NCI-H345 treated with DMSO at 0.1 percent for 48 hours (cell line): ENCODE data around the gene TBPL1.
"Not testable (repeated sequence)": the region's sequence is repeated elsewhere in the genome, so short reads cannot be mapped to it uniquely, and the experiment has no call there.

Experiments
- DNase-seq: peaks from one replicate; lab custom pipeline; 2025; ENCODE audit not compliant: unreplicated experiment; lab: John Stamatoyannopoulos, UW

The TBPL1 gene

GRCh38 chr6:133953634-133954415 lies 801 bp downstream of the TBPL1 start:
- no peak for DNase-seq

DNA sequence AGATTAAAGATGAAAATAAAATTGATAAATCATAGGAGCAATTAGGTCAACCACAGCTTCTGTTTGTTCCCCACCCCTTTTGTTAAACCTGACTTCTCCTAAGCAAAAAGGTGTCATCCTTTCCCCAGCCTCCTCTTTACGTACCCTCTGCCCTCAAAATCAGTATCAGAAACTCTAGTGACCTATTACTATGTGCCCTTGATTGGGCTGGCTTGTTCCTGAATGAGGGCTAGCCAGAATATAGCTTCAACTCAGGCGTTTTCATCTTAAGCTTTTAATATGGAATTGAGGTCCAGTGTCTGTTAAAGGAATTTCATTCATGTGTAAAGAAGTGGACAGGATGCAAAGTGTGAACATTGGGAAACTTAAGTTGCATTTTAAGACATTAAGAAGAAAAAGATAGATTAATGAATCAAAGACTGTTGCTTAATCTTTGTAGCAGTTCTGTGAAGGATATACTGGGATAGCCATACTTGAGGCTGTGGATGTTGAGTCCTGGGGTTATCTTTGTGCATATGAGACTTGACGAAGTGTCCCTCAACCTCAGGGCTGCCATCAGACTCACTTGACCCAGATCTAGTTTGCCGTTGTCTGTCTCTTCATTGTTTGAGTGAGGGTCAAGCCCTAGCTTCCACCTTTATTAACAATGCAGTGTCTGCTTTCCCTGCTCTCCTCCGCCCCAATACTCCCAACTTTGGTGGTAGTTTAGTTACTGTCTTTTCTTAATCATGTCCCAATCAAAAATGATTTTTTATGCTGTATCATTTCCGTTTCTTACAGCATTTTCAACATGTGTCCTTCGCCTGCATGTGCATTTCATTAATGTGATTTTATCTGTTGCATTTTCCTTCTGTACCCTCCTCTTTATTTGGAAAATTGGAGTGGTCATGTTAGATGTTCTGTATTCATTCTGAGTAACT lies 1.9 kb downstream of the TBPL1 start:
- no peak for DNase-seq

DNA sequence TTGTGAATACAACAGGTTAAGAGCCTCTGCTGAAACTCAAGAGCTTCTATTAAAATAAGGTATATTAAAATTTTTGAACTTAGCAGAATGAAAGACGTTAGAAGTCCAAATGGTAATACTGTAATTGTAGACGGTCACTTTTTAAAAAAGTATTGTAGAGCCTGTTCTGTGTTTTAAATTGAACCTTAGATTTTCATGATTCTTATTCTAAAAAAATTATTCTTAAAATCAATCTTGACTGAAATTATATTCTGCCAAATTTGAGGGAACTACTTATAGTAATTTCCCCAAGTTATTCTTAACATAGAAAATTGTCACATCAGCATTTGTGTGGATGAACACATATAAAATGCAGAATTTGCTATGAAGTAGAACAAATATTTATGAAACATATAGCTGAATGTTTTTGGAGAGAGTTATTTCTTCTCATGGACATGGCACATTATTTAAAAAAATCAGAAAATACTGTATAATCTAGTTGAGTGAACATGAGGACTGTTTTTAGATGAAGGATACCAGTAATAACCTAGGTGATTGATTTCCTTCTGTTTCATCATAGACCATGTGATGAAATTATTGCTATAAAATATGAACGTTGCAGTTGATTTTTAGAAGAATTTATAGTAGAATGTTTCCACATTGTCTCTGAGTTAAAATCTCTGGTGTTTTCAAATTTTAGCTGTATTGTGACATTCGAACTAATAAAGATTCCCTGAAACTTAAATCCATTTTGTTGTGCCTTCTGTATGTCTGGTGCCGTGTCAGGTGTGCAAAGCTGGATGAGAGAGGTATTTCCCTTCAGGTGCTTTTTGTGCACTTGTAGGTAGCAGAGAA lies 2.8 kb downstream of the TBPL1 start:
- DNase-seq = no peak

DNA sequence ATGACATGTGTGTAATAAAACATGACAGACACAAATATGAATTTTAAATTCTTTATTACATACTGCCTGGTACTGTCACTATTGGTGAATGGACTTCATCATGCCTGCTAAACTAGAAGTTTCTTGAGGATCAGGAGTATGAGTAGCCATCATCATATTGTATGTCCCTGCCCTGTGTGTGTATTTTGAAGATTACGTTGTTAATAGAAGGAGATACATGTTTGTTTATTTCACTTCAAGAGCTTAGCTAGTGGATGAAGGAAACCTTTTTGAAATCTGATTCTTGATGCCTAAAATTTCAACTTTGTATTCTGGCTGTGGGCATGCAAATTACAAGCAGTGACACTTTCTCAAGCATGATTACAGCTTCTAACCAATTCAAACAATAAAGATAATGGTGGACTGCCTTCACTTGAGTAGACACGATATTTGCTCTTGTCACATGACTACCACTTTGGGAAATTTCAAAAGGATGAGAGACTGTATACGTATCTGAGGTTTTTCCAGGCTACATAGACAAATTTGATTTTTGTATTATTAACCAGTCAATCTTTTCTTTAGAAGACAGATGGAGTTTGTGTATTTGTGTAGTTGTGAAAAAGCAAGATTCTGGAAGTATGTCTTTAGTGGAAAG lies 3.5 kb downstream of the TBPL1 start:
- no peak for DNase-seq

DNA sequence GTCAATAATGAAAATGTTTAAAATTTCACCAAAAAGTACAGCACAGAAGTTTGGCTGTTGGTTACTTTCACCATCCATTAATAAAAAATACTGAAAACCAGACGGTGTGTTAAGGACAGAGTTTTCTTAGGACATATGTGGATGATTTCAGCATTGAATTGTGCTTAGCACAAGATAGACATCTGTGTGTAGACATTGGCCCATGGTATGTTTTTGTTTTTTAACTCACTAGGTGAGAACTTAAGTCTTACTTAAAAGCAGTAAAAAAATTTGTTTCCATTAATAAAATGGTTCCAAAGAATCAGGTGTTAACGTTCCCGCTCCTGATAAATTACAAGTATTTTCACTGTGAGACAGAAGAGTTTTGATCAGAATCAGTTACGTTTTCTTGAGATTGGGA lies 4.2 kb downstream of the TBPL1 start:
- DNase-seq = no peak

- DNase-seq = no peak
These were observed 4.8 kb downstream of the TBPL1 start for GRCh38 chr6:133957780-133958242.

DNA sequence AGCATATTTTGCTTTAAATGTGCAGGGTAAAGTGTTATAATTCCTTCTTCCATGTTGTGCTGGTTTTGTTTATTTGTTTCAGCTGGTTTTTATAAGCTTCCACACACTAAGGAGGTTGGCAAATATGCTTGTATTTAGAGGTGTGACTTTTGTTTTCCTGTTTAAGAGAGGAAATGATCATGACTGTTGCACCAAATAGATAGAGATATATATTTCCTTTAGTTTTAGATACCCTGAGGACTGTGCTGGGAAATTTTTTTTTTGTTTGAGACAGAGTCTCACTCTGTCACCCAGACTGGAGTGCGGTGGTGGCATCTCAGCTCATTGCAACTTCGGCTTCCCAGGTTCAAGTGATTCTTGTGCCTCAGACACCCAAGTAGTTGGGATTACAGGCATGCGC lies 5.8 kb downstream of the TBPL1 start:
- DNase-seq = no peak

GRCh38 chr6:133959667-133960368 lies 6.8 kb downstream of the TBPL1 start:
- DNase-seq = no peak

DNA sequence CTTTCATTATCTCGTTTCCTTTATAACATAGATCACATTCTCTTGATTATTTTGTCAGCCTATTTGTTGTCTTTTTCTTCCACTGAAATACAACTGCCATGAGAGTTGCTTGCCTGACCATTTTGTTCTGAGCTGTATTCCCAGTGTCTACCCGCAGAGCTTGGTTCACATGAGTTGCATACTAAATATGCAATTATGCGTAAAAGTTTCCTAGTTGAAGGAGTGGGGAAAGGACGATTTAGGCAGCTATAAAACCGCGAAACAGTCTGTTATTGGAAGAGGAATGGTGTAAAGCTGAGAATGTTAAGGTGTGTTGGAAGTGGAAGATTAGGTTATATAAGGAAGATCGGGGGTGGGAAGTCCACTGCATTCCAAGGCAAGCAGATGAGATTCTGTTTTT lies 8.8 kb downstream of the TBPL1 start:
- no peak for DNase-seq

- no peak for DNase-seq
These were observed 11.0 kb downstream of the TBPL1 start for GRCh38 chr6:133964052-133964451.

DNA sequence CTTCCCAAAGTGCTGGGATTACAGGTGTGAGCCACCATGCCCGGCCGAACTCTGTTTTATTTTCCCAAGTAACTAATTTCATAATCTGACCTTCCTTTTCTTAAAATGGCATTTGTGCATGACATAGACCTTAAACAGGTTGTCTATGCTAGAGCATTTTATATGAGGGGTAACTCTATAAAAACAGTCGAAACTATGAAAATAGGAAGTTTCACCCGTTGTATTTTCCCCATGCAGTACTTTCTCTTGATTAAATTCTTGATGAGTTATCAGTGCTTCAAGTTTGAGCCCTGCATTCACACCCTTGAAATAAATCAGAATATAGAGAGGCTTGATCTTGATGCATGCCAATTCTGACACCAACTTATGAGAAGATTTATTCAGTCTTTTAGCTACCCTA lies 11.7 kb downstream of the TBPL1 start:
- DNase-seq = no peak

DNA sequence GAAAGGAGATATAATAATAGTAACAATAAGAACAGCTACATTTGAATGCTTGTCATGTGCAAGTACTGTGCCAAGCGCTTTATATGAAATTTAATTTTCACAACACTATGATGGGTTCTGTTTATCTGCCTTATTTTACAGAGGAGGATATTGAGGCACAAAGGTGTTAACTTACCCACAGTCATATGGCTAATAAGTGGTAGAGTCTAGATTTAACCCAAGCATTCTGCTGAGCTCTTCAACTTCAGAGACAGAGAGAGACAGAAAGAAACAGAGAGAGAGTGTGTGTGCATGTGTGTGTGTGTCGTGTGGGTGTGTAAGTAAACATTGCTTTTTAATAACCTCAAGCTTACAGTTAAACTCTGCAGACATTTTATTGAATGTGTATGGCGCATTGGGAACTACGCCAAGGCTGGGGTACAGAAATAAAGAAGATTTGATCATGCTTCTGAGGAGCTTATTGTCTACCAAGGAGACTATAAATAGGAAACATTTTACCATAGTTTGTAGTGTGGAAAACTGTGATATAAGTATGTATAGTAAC lies 12.9 kb downstream of the TBPL1 start:
- no peak for DNase-seq

DNA sequence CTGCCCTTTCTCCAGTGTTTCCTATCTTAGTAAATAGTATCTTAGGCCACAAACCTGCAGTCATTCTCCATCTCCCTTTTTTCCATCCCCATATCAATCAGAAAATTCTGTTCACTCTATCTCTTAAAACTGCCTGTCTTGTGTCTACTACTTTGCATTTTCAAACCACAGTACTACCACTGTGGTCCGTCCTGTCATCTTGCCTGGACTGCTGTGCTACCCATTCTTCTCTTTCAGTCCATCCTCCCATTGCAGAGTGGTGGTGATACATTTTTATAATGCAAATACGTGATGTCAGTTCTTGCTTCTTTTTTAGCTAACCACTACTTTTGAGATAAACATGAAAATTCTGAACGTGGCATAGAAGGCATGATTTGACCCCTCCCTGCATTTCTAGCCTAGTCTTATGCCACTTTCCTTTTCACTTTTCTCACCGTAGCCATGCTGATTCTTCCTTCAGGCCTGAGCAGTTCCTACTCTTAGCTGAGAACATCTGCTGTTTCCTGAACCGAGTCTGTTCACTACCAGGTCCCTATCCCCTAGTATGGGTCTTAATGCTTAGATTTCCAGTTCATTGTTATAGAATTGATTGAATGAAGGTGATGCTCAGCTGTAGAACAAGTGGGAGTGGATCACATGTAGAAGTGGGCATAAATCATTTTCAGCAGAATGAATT lies 13.8 kb downstream of the TBPL1 start:
- DNase-seq = no peak

DNA sequence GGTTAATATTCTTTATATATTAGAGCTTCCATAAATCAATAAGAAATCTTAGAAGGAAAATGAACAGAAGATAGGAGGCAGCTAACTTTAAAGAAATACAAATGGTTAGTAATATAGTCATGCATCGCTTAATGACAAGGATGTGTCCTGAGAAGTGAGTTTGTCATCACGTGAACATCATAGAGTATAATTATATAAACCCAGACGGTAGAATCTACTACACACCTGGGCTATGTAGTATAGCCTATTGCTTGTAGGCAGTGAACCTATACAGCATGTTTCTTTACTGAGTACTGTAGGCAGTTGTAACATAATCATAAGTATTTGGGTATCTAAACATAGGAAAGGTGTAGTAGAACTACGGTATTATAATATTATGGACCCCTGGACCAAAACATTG lies 14.3 kb downstream of the TBPL1 start:
- DNase-seq = no peak

DNA sequence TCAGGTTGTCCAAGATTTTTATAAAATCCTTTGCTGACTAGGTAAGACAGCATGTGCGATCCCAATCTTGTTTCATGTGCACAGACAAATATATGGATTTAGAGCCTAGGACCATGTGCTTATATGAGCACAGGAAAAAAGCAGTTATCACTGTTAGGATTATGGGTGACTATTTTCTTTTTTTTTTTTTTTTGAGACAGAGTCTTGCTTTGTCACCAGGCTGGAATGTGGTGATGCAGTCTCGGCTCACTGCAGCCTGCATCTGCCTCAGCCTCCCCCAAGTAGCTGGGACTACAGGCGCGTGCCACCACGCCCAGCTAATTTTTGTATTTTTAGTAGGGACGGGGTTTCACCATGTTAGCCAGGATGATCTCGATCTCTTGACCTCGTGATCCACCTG lies 14.8 kb downstream of the TBPL1 start:
- DNase-seq = not testable (repeated sequence)

DNA sequence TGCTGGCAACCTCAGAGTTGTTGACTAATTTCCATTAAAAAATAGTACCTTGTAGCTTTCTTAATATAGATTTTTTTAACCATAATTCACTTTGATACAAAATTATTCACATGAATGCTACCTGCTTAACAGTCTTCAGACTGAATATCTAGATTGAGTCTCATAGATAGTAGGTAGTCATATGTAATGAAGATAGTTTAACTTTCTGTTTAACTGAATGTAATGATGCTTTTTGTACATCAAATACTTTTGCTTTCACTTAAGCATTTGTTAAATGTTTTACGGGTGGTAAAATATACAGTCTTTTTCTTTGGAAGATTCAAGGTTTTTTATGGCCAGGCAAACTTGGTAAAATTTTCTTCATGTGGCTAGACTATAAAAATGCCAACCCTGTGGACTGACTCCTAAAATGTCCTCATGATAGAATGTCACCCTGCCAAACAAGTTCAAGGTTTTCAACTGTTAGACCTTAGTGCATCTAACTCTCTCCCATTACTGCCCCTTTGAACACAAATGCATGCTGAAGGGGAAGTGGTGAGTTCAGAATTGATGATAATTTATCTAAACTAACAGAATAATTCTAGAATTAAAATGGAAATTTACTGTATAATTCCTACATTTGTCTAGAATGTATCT lies 16.4 kb downstream of the TBPL1 start:
- no peak for DNase-seq

DNA sequence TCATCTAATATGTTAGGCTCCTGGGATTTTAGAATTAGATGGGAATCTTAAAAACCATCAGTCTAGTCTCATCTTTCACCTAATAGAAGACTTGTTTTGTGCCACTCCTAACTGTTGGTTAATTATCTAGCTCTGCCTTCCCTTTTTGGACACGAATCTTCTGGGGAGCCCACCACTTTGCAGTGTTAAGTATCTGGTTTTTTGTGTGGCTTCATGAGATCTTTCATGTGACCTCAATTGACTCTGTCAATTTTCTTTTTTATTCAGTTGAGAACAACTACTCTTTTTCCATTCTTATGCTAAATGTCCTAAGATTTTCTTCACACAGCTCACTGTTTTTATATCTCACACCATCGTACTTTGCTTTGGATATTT lies 16.9 kb downstream of the TBPL1 start:
- DNase-seq = no peak

GRCh38 chr6:133971861-133972260 lies 18.8 kb downstream of the TBPL1 start:
- DNase-seq = no peak

- no peak for DNase-seq
These were observed 19.4 kb downstream of the TBPL1 start for GRCh38 chr6:133972388-133972787.
